GM19372 (cell line): Measurements from ENCODE around the gene BUB1B.
"Not testable (repeated sequence)": the region's sequence is repeated elsewhere in the genome, so short reads cannot be mapped to it uniquely, and the experiment has no call there.

Experiments used
- ATAC-seq: cut with Tn5 transposase; IDR thresholded peaks from one replicate; pipeline ENCODE4 v1.9.1; 2021; ENCODE audit warnings: mild to moderate bottlenecking, low read depth, moderate library complexity; ENCODE audit not compliant: unreplicated experiment

BUB1B gene

DNA sequence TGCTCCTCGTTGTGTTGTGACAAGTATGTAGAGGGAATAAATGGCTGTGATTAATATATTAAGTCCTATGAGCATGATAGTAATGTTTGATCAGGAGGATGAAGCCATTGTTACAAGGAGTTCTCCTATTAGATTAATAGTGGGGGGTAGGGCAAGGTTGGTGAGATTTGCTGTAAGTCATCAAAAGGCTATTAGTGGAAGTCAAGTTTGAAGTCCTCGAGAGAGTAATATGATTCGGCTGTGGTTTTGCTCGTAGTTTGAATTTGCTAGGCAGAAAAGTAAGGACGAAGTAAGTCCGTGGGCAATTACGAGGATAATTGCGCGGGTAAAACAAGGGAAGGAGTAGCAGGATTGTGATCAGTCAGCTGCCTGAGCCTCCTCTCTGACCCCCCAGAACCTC, 26.0 kb upstream of the BUB1B start:
- ATAC-seq: no peak

DNA sequence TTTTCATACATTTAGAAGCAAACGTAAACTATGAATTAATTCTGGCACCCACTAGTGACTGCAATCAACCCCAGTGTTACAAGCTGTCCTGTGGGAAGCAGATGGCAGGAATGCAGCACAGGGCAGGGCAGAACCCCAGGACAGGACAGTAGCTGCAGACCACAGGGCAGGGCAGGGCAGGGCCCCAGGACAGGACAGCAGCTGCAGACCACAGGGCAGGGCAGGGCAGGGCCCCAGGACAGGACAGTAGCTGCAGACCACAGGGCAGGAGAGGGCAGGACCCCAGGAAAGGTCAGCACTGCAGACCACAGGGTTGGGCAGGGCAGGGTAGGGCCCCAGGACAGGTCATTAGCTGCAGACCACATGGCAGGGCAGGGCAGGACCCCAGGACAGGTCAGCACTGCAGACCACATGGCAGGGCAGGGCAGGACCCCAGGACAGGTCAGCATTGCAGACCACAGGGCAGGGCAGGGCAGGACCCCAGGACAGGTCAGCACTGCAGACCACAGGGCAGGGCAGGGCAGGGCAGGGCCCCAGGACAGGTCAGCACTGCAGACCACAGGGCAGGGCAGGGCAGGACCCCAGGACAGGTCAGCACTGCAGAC, 24.9 kb upstream of the BUB1B start:
- not testable (repeated sequence) for ATAC-seq

DNA sequence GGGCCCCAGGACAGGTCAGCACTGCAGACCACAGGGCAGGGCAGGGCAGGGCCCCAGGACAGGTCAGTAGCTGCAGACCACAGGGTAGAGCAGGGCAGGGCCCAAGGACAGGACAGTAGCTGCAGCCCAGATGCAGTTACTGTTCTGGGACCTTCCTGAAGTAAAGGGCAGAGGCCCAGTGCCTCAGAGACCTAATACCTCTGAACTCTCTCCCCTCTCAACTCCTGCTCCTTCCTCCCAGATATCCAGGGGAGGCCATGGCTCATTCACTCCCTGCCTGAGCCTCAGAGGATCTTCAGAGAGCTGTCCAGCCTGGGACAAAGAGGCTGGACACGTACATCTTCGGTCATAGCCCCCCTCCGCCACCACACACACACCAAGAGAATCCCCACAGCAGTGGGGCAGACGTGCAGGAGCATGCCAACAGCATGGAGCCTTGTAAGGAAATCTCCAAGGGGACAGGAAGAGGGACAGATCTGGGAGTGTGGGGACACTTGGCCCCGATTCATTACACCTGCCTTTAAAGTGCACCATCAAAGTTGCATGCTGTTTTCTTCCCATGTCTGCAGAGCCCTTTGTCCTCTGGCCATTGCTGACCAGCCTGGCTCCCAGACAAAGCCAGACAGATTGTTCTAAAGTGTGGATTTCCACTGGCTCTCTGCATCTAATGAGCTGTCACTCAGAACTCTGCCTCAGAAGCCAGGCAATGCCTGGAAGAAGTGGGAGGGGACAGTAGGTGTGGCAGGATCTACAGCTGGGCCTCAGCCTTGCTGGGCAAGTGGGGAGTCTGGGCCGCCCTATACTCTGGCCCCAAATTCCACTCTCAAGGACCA, 24.2 kb upstream of the BUB1B start:
- no peak for ATAC-seq

GRCh38 chr15:40137303-40138200, 23.3 kb upstream of the BUB1B start:
- ATAC-seq: no peak

DNA sequence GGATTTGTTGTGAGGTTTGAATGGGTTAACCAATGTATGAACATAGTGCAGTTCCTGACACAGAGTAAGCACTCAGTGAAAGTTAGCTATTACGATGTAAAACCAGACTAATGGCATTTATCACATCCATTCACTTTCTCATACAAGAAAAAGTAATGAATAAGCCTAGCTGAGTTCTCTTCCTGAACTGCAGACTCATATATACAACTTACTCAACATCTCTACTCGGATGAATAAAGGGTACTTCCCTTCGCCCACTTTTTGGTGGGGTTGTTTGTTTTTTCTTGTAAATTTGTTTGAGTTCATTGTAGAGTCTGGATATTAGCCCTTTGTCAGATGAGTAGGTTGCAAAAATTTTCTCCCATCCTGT, 22.7 kb upstream of the BUB1B start:
- ATAC-seq: not testable (repeated sequence)

DNA sequence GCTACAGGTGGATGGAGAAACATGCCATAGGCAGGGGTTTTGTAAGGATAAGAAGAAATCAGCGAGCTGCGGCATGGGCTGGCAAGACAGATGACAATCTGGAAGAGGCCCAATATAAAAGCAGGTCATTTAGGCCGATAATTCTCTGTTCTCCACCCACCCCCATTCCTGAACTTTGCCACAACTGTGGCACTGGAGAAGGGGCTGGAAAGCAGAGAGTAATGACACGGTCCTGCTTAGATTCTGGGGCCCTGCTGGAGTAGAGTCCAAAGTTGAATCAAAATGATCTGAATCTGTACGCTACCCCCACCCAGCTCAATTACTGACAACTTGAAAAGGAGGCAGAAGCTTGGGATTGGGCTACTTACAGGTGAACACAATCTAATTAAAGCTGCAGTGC, 18.4 kb upstream of the BUB1B start:
- ATAC-seq: no peak

DNA sequence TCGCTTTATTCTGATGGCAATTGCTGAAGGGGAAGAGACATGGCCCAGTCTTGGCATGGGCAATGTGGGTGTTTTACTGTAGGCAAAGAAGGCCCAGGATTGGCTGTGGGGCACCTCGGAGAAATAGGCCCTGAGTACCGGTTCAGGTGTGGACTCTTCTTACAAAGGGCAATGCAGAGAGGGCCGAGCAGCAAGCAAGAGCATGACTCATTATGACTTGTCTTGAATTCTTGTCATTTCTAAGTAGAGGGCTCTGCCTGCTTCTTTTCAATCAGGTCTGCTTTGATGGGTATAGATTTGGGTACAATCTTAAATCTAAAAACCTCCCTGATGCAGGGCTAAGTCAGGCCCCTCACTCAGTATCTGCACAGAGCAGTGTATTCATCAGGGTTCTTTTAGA, 14.8 kb upstream of the BUB1B start:
- ATAC-seq: no peak

- no peak for ATAC-seq
Measured at GRCh38 chr15:40149339-40149738, 11.5 kb upstream of the BUB1B start.

DNA sequence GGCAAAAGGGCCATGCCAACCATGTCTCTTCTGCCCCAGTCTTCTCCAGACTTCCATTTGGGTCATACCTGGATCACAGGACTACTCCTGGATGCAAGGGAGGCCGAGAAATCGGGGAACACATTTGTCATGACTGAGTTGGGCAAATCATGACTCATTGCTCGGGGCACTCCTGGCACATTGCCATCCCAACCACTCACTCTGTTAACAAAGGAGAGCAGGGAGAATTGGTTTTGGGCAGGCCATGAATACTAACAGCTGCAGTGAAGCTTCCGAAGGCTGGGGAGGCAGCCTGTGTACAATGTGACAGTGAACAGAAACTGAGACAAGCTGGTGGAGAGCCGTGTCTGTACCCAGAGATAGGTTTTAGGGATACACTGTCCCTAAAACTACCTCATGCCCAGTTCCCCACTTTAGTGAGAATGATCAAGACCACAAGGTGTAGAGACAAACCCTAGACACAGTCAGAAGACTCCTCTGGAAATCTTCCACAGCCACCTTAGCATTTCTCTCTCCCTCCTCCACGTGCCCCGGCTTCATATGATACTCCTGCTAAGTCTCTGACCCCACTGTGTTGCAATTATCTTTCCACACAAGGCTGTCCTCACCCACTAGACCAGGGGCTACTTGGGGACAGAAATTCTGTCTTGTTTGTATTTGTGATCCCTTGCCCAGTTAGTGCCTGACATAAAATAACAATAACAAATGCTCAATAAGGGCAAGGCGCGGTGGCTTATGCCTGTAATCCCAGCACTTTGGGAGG, 10.5 kb upstream of the BUB1B start:
- ATAC-seq: no peak

DNA sequence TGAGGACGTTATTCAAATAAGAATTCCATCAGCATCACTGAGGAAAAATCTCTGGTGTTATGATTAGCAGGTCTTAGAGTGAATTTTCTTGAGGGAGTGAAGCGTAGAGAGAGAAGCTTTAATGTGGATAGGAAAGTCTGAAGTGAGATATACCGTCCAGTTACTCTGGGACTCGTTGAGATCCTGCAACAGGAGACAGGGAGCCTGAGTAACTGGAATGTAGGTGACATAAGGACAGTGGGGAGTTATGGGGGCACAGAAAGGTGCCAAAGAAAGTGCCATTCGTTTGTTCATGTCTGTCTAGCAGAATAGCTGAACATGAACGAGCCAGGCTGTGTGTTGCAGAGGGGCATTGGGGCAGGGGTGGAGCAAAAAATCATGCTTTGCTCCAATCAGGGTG, 9.4 kb upstream of the BUB1B start:
- ATAC-seq: no peak

GRCh38 chr15:40151991-40152390, 8.9 kb upstream of the BUB1B start:
- ATAC-seq: no peak

- not testable (repeated sequence) for ATAC-seq
Measured at GRCh38 chr15:40154821-40155220, 6.0 kb upstream of the BUB1B start.

DNA sequence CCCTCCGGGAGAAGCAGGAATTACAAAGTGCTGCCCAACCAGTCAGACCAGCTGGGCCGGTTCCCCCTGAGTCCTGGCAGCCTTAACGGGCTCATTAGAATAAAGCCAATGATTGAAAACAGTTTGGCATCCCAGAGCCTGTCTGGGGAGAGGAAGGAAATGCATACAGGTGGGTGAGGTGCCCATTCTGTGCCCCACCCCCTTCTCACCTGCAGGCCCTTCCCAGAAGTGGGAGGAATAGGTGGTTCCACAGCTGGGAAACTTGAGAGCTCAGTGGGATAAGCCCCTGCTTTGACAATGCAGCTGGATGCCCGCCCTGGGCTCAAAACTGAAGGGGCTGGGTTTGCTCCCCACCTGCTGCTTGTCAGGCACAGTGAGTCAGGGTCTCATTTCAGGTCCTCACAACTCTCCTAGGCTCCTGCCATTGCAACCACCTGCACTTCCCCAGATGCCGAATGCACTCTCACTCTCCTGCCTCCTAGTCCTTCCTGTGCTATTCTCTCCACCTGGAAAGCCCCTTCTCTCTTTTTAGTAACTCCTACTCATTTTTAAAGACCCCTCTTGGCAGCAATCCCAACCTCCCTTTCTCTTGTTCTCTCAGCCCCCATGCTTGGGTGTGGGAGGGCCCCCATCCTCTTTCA, 5.5 kb upstream of the BUB1B start:
- no peak for ATAC-seq

GRCh38 chr15:40157778-40158447, 3.0 kb upstream of the BUB1B start:
- no peak for ATAC-seq

DNA sequence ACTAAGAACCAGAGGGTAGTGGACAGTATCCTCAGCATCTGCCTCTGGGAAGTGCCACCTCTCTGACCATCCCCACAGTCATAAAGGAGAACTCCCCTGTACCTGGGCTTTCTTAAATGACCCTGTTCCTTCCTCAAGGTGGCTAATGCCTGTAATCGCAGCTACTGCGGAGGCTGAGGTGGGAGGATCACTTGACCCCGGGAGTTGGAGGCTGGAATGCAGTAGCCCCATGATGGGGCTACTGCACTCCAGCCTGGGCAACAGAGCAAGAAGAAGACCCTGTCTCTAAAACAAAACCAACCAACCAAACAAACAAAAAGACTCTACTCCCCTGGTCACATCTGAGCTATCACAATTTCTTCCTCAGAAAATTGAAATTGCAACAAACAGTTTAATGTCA, 848 bp upstream of the BUB1B start:
- ATAC-seq: no peak

DNA sequence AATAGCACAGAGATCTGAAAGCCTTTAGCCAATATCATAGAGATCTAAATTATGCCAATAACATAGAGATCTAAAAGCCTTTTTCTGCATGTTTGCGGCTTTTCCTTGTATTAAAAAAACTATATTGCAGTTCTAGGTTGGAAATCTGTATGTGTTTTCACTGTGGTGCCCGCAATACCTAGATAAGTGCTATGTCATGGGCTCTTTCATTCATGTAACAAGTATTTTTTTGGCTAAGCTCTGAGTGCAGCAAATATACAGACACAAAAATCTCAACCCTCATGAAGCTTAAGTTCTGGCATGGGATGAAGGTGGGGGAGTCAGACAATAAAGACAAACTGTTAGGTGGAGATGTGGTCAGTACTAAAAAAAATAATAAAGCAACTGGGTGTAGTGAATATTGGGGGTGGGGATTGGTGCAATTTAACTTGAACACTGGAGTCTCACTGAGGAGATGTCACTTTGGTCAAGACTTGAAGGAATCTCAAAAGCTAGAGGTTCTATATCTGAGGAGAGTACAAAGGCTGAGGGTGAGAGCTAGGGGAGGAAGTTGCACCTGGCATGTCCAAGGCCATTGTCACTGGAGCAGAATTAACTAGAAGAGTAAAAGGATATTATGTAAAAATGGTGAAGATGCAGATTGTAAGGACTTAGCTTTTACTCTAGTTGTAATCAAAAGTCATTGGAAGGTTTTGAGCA, 973 bp downstream of the BUB1B start:
- ATAC-seq: no peak

GRCh38 chr15:40162552-40162951, 1.7 kb downstream of the BUB1B start:
- ATAC-seq: no peak

GRCh38 chr15:40163657-40164416, 3.0 kb downstream of the BUB1B start:
- no peak for ATAC-seq
